Measurements from ENCODE around the gene ZNF888. TPM values are rescaled to one million over a fixed set of nuclear protein-coding genes. Genes with fewer than 3 reads are reported as not detected.
A peak's percentile ranks its signal among the peaks of the same experiment; 100 is the strongest.
"Not testable (repeated sequence)": the region's sequence is repeated elsewhere in the genome, so short reads cannot be mapped to it uniquely, and the experiment has no call there.

Gene ZNF888
- total and polyA plus RNA-seq, 4 donors = 1.1 to 5.0 (median 2.9) TPM

DNA sequence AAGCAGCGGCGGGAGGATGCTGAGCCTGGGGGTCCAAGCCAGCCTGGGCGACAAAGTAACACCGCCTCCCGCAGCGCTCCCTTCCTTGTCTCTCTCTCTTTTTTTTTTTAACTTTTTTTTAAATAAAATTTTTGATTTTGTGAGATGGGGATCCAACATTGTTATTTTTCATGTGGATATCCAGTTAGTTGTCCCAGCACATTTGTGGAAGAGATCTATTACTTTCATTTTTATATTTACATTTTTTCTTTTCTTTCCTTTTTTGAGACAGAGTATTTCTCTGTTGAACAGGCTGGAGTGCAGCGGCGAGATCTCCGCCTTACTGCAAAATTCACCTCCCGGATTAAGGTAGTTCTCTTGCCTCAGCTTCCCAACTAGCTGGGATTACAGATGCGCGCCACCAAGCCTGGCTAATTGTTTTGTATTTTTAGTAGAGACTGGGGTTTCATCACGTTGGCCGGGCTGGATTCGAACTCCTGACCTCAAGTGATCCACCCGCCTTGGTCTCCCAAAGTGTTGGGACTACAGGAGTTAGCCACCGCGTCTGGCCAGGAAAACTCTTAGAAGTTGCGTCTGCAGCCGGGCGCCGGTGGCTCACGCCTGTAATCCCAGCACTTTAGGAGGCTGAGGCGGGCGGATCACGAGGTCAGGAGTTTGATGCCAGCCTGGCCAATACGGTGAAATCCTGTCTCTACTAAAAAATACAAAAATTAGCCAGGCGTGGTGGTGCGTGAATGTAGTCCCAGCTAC, 20.1 kb upstream of the ZNF888 start:
- Histone ChIP-seq H3K36me3 (ENCODE audit: control insufficient read depth in 1 of 2, insufficient read depth in 2 of 2, low read length in 1 of 2) (no peaks in the 10 kb centered on the region), H3K4me1 (ENCODE audit: control insufficient read depth in 1 of 2, insufficient read depth in 2 of 2, low read length in 2 of 2) (no peaks in the 10 kb centered on the region), H3K9me3 (ENCODE audit: control insufficient read depth, low read length) (peaks cover 6% of the 10 kb centered on the region), H3K4me3 (ENCODE audit: low read length in 2 of 2) (peak overlapping the region; percentile 1 to 82), H3K27me3 (ENCODE audit: control insufficient read depth in 1 of 2, insufficient read depth in 2 of 2, low read length in 1 of 2) (no peaks in the 10 kb centered on the region), H3K27ac (ENCODE audit: low read depth in 1 of 2, low read length in 2 of 2) (peak overlapping the region in 1 of 2 donors; percentile 88)
- intact Hi-C loops (cut with DNase I) = loop anchor here in 1 of 2 donors (2.0 to 10.0 kb wide), 2 partner anchors 19 to 51 kb away; partner anchors contain the start of gene ZNF816
- WGBS, 2 donors = 63 to 64% methylated on average over 29 of the region's 29 CpGs
- no peak for DNase-seq
- no peak for ATAC-seq (ENCODE audit: low FRiP score)

GRCh38 chr19:52942386-52943133, 19.3 kb upstream of the ZNF888 start:
- H3K4me1 ChIP-seq (ENCODE audit: control insufficient read depth in 1 of 2, insufficient read depth in 2 of 2, low read length in 2 of 2) = no peaks in the 10 kb centered on the region
- peak overlapping the region; percentile 74 to 82 for H3K4me3 ChIP-seq (ENCODE audit: low read length in 2 of 2)
- WGBS, 2 donors = 0 to 1% methylated on average over 43 of the region's 43 CpGs
- H3K36me3 ChIP-seq (ENCODE audit: control insufficient read depth in 1 of 2, insufficient read depth in 2 of 2, low read length in 1 of 2) = no peaks in the 10 kb centered on the region
- H3K27me3 ChIP-seq (ENCODE audit: control insufficient read depth in 1 of 2, insufficient read depth in 2 of 2, low read length in 1 of 2) = no peaks in the 10 kb centered on the region
- peak; percentile 98 for ATAC-seq (ENCODE audit: low FRiP score)
- peak overlapping the region in 1 of 2 donors; percentile 88 for H3K27ac ChIP-seq (ENCODE audit: low read depth in 1 of 2, low read length in 2 of 2)
- peak; percentile 96 to 98 for DNase-seq
- intact Hi-C loops (cut with DNase I) = loop anchor here in 1 of 2 donors (2.0 to 10.0 kb wide), 2 partner anchors 20 to 52 kb away; partner anchors contain the start of gene ZNF816
- peaks cover 3% of the 10 kb centered on the region for H3K9me3 ChIP-seq (ENCODE audit: control insufficient read depth, low read length)

GRCh38 chr19:52941941-52942385, 18.7 kb upstream of the ZNF888 start:
- no peaks in the 10 kb centered on the region for H3K4me1 ChIP-seq (ENCODE audit: control insufficient read depth in 1 of 2, insufficient read depth in 2 of 2, low read length in 2 of 2)
- H3K9me3 ChIP-seq (ENCODE audit: control insufficient read depth, low read length) = peaks cover 1% of the 10 kb centered on the region
- intact Hi-C loops (cut with DNase I) = loop anchor here in 1 of 2 donors (2.0 to 10.0 kb wide), 2 partner anchors 21 to 53 kb away; partner anchors contain the start of gene ZNF816
- H3K27ac ChIP-seq (ENCODE audit: low read depth in 1 of 2, low read length in 2 of 2) = peak overlapping the region in 1 of 2 donors; percentile 34
- no peaks in the 10 kb centered on the region for H3K36me3 ChIP-seq (ENCODE audit: control insufficient read depth in 1 of 2, insufficient read depth in 2 of 2, low read length in 1 of 2)
- DNase-seq = peak in 1 of 2 donors; percentile 81
- WGBS, 2 donors = 0% methylated on average over 26 of the region's 26 CpGs
- ATAC-seq (ENCODE audit: low FRiP score) = peak; percentile 70
- H3K4me3 ChIP-seq (ENCODE audit: low read length in 2 of 2) = peak overlapping the region; percentile 74 to 82
- no peaks in the 10 kb centered on the region for H3K27me3 ChIP-seq (ENCODE audit: control insufficient read depth in 1 of 2, insufficient read depth in 2 of 2, low read length in 1 of 2)

DNA sequence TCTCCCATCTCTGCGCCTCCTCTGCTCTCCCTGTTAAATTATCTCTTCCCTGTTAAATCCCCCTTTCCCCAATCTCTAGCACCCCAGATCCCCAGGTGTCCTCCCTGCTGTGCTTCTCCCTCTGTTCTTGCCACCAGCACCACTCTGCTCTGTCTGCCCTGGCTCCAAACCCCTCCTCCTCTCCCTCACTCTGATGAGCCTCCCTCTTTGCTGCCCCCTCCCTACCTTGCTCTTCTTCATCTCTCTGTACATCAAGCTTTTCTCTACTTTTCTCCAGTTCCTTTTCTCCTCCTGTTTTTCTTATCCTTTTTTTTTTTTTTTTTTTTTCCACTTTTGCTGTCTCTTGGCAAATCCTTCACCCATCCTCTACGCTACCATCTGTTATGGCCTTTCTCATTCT, 18.3 kb upstream of the ZNF888 start:
- DNase-seq; ATAC-seq (ENCODE audit: low FRiP score); H3K36me3 ChIP-seq (ENCODE audit: control insufficient read depth in 1 of 2, insufficient read depth in 2 of 2, low read length in 1 of 2); H3K27me3 ChIP-seq (ENCODE audit: control insufficient read depth in 1 of 2, insufficient read depth in 2 of 2, low read length in 1 of 2); H3K9me3 ChIP-seq (ENCODE audit: control insufficient read depth, low read length); H3K4me1 ChIP-seq (ENCODE audit: control insufficient read depth in 1 of 2, insufficient read depth in 2 of 2, low read length in 2 of 2); H3K27ac ChIP-seq (ENCODE audit: low read depth in 1 of 2, low read length in 2 of 2): not testable (repeated sequence)
- 34 to 43% methylated on average over 2 of the region's 2 CpGs for WGBS, 2 donors
- intact Hi-C loops (cut with DNase I) = loop anchor here in 1 of 2 donors (10.0 kb wide), 1 partner anchor 53 kb away; no protein-coding TSS in a partner anchor
- H3K4me3 ChIP-seq (ENCODE audit: low read length in 2 of 2) = peak overlapping the region; percentile 74 to 82

- not testable (repeated sequence) for H3K27me3 ChIP-seq (ENCODE audit: control insufficient read depth in 1 of 2, insufficient read depth in 2 of 2, low read length in 1 of 2); H3K36me3 ChIP-seq (ENCODE audit: control insufficient read depth in 1 of 2, insufficient read depth in 2 of 2, low read length in 1 of 2); H3K4me1 ChIP-seq (ENCODE audit: control insufficient read depth in 1 of 2, insufficient read depth in 2 of 2, low read length in 2 of 2); H3K27ac ChIP-seq (ENCODE audit: low read depth in 1 of 2, low read length in 2 of 2); H3K9me3 ChIP-seq (ENCODE audit: control insufficient read depth, low read length); H3K4me3 ChIP-seq (ENCODE audit: low read length in 2 of 2); ATAC-seq (ENCODE audit: low FRiP score); DNase-seq
- 88 to 89% methylated on average over 5 of the region's 5 CpGs for WGBS, 2 donors
- intact Hi-C loops (cut with DNase I) = loop anchor here in 1 of 2 donors (10.0 kb wide), 1 partner anchor 54 kb away; no protein-coding TSS in a partner anchor
Observed at GRCh38 chr19:52940905-52941304, 17.7 kb upstream of the ZNF888 start.

DNA sequence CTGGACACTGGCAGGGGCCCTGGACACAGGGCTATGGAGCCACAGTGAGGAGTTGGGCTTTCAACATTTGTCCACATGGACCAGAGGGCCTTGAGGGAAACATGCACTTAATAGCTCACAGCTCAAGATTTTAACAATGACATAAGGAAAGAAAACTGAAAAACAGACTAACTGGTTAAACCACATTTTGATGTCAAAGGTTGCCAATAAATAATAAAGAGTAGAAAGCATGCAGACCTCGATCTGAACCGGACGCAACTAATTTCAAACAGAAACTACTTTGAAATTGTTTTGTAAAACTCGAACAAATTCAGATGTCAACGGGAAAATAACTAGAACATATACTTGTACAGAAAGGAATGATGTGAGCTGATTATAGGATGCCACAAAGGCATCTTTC, 15.5 kb upstream of the ZNF888 start:
- WGBS, 2 donors = 63 to 64% methylated on average over 5 of the region's 5 CpGs
- Histone ChIP-seq H3K27me3 (ENCODE audit: control insufficient read depth in 1 of 2, insufficient read depth in 2 of 2, low read length in 1 of 2) (no peaks in the 10 kb centered on the region), H3K4me1 (ENCODE audit: control insufficient read depth in 1 of 2, insufficient read depth in 2 of 2, low read length in 2 of 2) (no peaks in the 10 kb centered on the region), H3K36me3 (ENCODE audit: control insufficient read depth in 1 of 2, insufficient read depth in 2 of 2, low read length in 1 of 2) (no peaks in the 10 kb centered on the region), H3K27ac (ENCODE audit: low read depth in 1 of 2, low read length in 2 of 2) (no peak overlapping the region), H3K4me3 (ENCODE audit: low read length in 2 of 2) (no peak overlapping the region), H3K9me3 (ENCODE audit: control insufficient read depth, low read length) (no peaks in the 10 kb centered on the region)
- DNase-seq (no peak), ATAC-seq (ENCODE audit: low FRiP score) (no peak)
- intact Hi-C loops (cut with DNase I) = no loop called here

DNA sequence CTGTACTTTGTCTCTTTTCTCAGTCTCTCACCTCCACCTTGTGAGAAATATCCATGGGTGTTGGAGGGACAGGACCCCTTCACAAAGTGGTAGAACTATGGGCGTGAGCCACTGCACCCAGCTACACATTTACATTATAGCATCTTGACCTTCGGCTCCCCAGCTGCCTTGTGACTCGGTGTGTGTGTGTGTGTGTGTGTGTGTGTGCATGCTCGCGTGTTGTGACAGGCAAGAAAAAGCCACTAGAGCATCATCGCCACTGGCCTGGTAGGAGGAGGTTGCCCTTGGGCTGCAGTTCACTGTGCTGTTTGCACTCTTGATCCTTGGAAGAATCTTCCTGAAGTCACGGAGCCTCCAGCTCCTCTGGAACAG, 13.7 kb upstream of the ZNF888 start:
- 93 to 95% methylated on average over 7 of the region's 7 CpGs for WGBS, 2 donors
- intact Hi-C loops (cut with DNase I) = no loop called here
- no peaks in the 10 kb centered on the region for H3K9me3 ChIP-seq (ENCODE audit: control insufficient read depth, low read length)
- DNase-seq (no peak), ATAC-seq (ENCODE audit: low FRiP score) (no peak)
- no peaks in the 10 kb centered on the region for H3K36me3 ChIP-seq (ENCODE audit: control insufficient read depth in 1 of 2, insufficient read depth in 2 of 2, low read length in 1 of 2)
- no peak overlapping the region for H3K27ac ChIP-seq (ENCODE audit: low read depth in 1 of 2, low read length in 2 of 2)
- H3K27me3 ChIP-seq (ENCODE audit: control insufficient read depth in 1 of 2, insufficient read depth in 2 of 2, low read length in 1 of 2) = no peaks in the 10 kb centered on the region
- H3K4me1 ChIP-seq (ENCODE audit: control insufficient read depth in 1 of 2, insufficient read depth in 2 of 2, low read length in 2 of 2) = no peaks in the 10 kb centered on the region
- no peak overlapping the region for H3K4me3 ChIP-seq (ENCODE audit: low read length in 2 of 2)

- DNase-seq (no peak), ATAC-seq (ENCODE audit: low FRiP score) (no peak)
- Histone ChIP-seq H3K9me3 (ENCODE audit: control insufficient read depth, low read length) (no peaks in the 10 kb centered on the region), H3K36me3 (ENCODE audit: control insufficient read depth in 1 of 2, insufficient read depth in 2 of 2, low read length in 1 of 2) (no peaks in the 10 kb centered on the region), H3K4me3 (ENCODE audit: low read length in 2 of 2) (no peak overlapping the region), H3K27ac (ENCODE audit: low read depth in 1 of 2, low read length in 2 of 2) (no peak overlapping the region), H3K4me1 (ENCODE audit: control insufficient read depth in 1 of 2, insufficient read depth in 2 of 2, low read length in 2 of 2) (no peaks in the 10 kb centered on the region), H3K27me3 (ENCODE audit: control insufficient read depth in 1 of 2, insufficient read depth in 2 of 2, low read length in 1 of 2) (no peaks in the 10 kb centered on the region)
- WGBS, 2 donors = 88 to 89% methylated on average over 12 of the region's 12 CpGs
- intact Hi-C loops (cut with DNase I) = no loop called here
Observed at GRCh38 chr19:52936151-52936953, 13.1 kb upstream of the ZNF888 start.

Data from aorta (tissue), 5 donors.